ENCODE data around the gene TSPO.

The TSPO gene

DNA sequence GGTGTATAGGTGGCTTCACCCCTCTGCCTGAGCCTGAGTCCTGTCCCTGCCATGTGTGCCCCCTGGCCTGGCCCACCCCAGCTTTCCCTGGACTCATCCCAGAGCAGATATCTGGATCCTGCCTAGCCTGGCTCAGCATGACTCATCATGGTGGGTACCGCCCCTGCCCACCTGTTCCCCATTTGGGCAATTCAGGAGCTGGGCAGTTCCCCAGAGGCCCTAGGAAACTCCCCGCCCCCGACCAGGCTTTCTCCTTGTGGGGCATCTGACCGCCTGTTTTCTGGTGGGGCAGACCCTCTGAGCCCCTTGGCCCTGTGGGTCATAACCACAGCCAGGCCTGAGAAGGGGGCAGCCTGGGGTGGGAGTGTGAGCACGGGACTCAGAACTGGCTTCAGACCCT is 4.4 kb downstream of the TSPO start:
- Histone ChIP-seq H3K27me3 (ENCODE audit: insufficient read depth, insufficient read length) (peaks cover 17% of the 10 kb centered on the region), H3K4me3 (ENCODE audit: insufficient read length, low read depth) (no peak overlapping the region), H3K9me3 (ENCODE audit: insufficient read depth, low read length) (no peaks in the 10 kb centered on the region), H3K4me1 (ENCODE audit: insufficient read depth, insufficient read length) (peaks cover 19% of the 10 kb centered on the region), H3K36me3 (ENCODE audit: insufficient read depth, insufficient read length, low read length) (no peaks in the 10 kb centered on the region), H3K9ac (ENCODE audit: insufficient read length, low read depth) (no peak overlapping the region)
- DNase-seq (ENCODE audit: low read depth, low spot score) = no peak
- TF ChIP-seq ZNF274 (IDR thresholded peaks at IDR 0.05; ENCODE audit: low read depth, low read length) (no peak), YY1 (IDR thresholded peaks at IDR 0.05; ENCODE audit: insufficient read depth, insufficient read length) (no peak), SUZ12 (IDR thresholded peaks at IDR 0.05; ENCODE audit: extremely low read depth, insufficient read depth, insufficient read length) (no peak)

DNA sequence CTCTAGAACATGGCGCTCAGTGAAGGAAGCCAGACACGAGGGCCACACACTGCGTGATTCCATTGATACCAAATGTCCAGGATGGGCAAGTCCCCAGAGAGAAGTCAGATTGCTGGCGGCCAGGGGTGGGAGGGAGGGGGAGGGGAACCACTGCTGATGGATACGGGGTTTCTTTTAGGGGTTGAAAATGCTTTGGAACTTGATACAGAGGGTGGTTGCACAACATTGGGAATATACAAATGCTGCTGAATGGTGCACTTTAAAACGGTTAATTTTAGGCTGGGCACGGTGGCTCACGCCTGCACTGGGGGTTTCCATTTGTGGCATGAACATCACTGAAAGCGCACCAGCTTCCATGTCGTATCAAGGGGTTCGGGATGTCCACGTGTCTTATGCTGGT is 5.1 kb downstream of the TSPO start:
- TF ChIP-seq YY1 (IDR thresholded peaks at IDR 0.05; ENCODE audit: insufficient read depth, insufficient read length) (no peak), ZNF274 (IDR thresholded peaks at IDR 0.05; ENCODE audit: low read depth, low read length) (no peak), SUZ12 (IDR thresholded peaks at IDR 0.05; ENCODE audit: extremely low read depth, insufficient read depth, insufficient read length) (no peak)
- Histone ChIP-seq H3K27me3 (ENCODE audit: insufficient read depth, insufficient read length) (peaks cover 12% of the 10 kb centered on the region), H3K4me3 (ENCODE audit: insufficient read length, low read depth) (no peak overlapping the region), H3K9me3 (ENCODE audit: insufficient read depth, low read length) (no peaks in the 10 kb centered on the region), H3K4me1 (ENCODE audit: insufficient read depth, insufficient read length) (peaks cover 15% of the 10 kb centered on the region), H3K36me3 (ENCODE audit: insufficient read depth, insufficient read length, low read length) (no peaks in the 10 kb centered on the region), H3K9ac (ENCODE audit: insufficient read length, low read depth) (no peak overlapping the region)
- no peak for DNase-seq (ENCODE audit: low read depth, low spot score)

DNA sequence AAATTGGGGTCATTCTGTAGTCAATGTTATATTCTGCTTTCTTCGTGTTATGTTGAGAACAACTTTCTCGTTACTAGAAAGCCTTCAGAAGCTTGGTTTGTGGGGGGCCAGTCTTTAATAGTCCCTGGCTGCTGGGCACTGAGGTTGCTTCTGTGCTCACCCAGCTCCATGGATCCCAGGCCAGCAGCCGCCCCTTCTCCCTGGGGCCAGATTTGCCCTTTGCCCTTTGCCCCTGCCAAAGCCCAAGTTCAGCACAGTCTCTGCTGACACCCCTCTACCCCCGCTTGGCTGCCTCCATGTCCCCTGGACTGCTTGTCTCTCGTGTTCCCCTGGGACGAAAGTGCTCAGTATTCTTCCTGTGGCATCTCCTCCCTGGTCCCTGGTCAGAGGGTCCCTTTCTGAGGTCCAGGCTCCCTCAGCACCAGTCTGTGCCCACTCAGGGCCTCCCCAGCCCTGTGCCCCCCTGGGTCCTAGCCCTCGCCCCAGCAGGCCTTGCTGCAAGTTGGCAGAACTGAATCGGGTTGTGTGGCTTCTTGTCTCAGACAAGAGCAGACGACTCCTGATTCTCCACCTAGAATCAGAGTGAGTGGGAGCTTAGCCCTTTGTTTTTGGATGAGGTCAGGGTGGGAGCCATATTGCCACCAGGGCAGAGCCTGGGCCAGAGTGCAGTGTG is 6.7 kb downstream of the TSPO start:
- Histone ChIP-seq H3K27me3 (ENCODE audit: insufficient read depth, insufficient read length) (no peaks in the 10 kb centered on the region), H3K9me3 (ENCODE audit: insufficient read depth, low read length) (no peaks in the 10 kb centered on the region), H3K9ac (ENCODE audit: insufficient read length, low read depth) (no peak overlapping the region), H3K36me3 (ENCODE audit: insufficient read depth, insufficient read length, low read length) (peaks cover 5% of the 10 kb centered on the region), H3K4me1 (ENCODE audit: insufficient read depth, insufficient read length) (peaks cover 6% of the 10 kb centered on the region), H3K4me3 (ENCODE audit: insufficient read length, low read depth) (no peak overlapping the region)
- no peak for TF ChIP-seq ZNF274 (IDR thresholded peaks at IDR 0.05; ENCODE audit: low read depth, low read length)
- no peak for TF ChIP-seq SUZ12 (IDR thresholded peaks at IDR 0.05; ENCODE audit: extremely low read depth, insufficient read depth, insufficient read length)
- no peak for TF ChIP-seq YY1 (IDR thresholded peaks at IDR 0.05; ENCODE audit: insufficient read depth, insufficient read length)
- no peak for DNase-seq (ENCODE audit: low read depth, low spot score)

DNA sequence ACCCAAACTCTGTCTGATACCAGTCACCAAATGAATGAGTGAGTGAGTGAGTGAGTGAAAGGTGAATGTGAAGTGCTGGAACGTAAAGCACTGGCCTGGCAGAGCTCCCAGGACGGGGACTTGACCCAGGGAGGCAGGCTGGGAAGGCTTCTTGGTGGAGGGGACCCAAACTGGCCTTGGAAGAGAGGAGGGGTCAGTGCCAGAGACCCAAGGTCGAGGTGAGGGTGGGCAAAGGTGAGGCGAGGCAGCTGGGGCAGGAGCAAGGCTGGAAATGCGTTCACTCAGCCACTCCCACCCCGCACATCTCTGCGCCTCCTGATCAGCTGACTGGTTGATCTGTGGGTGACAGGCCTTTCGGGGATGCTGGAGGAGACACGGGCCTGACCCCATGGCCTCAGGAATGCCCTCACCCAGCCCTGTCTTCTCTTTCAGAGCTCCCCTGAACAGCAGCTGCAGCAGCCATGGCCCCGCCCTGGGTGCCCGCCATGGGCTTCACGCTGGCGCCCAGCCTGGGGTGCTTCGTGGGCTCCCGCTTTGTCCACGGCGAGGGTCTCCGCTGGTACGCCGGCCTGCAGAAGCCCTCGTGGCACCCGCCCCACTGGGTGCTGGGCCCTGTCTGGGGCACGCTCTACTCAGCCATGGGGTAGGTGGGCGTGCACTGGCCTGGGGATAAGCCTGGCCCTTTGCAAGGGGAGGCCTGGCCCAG is 7.6 kb downstream of the TSPO start:
- Histone ChIP-seq H3K9me3 (ENCODE audit: insufficient read depth, low read length) (no peaks in the 10 kb centered on the region), H3K9ac (ENCODE audit: insufficient read length, low read depth) (peak overlapping the region; percentile 17), H3K4me3 (ENCODE audit: insufficient read length, low read depth) (no peak overlapping the region), H3K36me3 (ENCODE audit: insufficient read depth, insufficient read length, low read length) (peaks cover 5% of the 10 kb centered on the region), H3K27me3 (ENCODE audit: insufficient read depth, insufficient read length) (no peaks in the 10 kb centered on the region), H3K4me1 (ENCODE audit: insufficient read depth, insufficient read length) (peaks cover 6% of the 10 kb centered on the region)
- TF ChIP-seq SUZ12 (IDR thresholded peaks at IDR 0.05; ENCODE audit: extremely low read depth, insufficient read depth, insufficient read length) (no peak), ZNF274 (IDR thresholded peaks at IDR 0.05; ENCODE audit: low read depth, low read length) (no peak)
- no peak for DNase-seq (ENCODE audit: low read depth, low spot score)

DNA sequence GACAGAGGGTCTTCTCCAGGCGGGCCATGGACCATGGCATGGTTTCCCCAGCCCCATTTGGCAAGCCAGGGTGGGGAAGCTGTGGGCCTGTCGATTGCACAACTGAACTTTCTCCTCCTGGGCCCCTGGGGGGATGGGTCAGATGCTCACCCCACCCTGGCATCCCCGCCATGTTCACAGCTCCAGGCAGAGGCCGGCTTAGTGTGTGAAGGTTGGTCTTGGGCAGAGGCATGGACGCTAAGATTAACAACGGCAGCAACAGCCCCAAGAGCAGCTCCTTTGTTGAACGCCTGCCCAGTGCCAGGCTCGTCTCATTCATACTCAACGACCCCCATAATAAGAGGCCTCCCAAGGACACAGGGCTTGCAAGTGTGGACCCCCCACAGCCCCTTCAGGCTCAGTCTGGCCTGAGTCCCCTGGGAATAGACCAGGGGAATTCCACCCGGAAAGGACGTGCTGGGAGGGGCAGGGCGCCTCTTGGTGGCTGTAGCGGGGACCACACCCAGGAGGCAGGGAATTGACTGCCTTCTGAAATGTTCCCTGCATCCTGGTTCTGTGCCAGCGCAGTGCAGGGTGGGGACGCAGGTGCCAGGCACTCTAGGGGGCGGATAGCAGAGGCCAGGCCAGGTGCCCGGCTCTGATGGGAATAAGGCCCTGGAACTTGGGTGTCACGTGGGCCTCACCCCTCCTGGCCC is 8.3 kb downstream of the TSPO start:
- DNase-seq (ENCODE audit: low read depth, low spot score) = no peak
- TF ChIP-seq ZNF274 (IDR thresholded peaks at IDR 0.05; ENCODE audit: low read depth, low read length) (no peak), YY1 (IDR thresholded peaks at IDR 0.05; ENCODE audit: insufficient read depth, insufficient read length) (no peak), SUZ12 (IDR thresholded peaks at IDR 0.05; ENCODE audit: extremely low read depth, insufficient read depth, insufficient read length) (no peak)

DNA sequence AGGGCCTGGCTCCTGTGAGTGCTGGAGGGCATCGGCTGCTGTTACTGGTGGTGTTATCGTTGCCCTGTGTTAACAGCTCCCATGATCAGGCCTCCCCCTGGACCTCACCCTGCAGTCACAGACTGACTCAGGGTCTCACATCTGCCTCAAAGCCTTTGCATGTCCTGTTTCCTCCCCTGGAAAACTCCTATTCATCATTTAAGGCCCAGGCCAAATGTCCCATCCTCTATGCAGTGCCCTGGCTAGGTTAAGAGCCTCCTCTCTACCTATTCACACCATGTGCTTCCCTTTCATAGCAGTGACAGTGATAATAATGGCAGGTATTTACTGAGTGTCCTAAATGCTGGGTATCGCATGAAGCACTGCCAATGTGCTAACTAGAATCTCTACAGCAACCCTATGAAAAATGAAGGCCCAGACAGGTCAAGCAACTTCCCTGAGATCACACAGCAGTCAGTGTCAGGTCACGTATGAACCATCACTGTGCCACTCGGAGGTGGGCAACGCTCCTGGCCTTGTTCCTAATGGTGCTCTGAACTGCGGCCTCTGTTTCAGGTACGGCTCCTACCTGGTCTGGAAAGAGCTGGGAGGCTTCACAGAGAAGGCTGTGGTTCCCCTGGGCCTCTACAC is 9.3 kb downstream of the TSPO start:
- TF ChIP-seq SUZ12 (IDR thresholded peaks at IDR 0.05; ENCODE audit: extremely low read depth, insufficient read depth, insufficient read length) = no peak
- no peak overlapping the region for H3K9ac ChIP-seq (ENCODE audit: insufficient read length, low read depth)
- H3K36me3 ChIP-seq (ENCODE audit: insufficient read depth, insufficient read length, low read length) = peaks cover 5% of the 10 kb centered on the region
- DNase-seq (ENCODE audit: low read depth, low spot score) = no peak
- no peaks in the 10 kb centered on the region for H3K27me3 ChIP-seq (ENCODE audit: insufficient read depth, insufficient read length)
- H3K4me3 ChIP-seq (ENCODE audit: insufficient read length, low read depth) = no peak overlapping the region
- H3K4me1 ChIP-seq (ENCODE audit: insufficient read depth, insufficient read length) = peaks cover 6% of the 10 kb centered on the region
- no peaks in the 10 kb centered on the region for H3K9me3 ChIP-seq (ENCODE audit: insufficient read depth, low read length)

More for the DNA sequence above, 8.3 kb downstream of the TSPO start:
- Histone ChIP-seq H3K4me3 (ENCODE audit: insufficient read length, low read depth) (no peak overlapping the region), H3K4me1 (ENCODE audit: insufficient read depth, insufficient read length) (peaks cover 6% of the 10 kb centered on the region), H3K9ac (ENCODE audit: insufficient read length, low read depth) (no peak overlapping the region), H3K9me3 (ENCODE audit: insufficient read depth, low read length) (no peaks in the 10 kb centered on the region), H3K27me3 (ENCODE audit: insufficient read depth, insufficient read length) (no peaks in the 10 kb centered on the region), H3K36me3 (ENCODE audit: insufficient read depth, insufficient read length, low read length) (peaks cover 5% of the 10 kb centered on the region)

All from NT2/D1 (cell line).